Mesenchymal stem cell (in vitro differentiated cells and primary cell): Measurements from ENCODE around the gene SPATA45.

ENCODE experiments used
- DNase-seq: peaks from one replicate; pipeline ENCODE4 v3.0.0-alpha.2; 2013
- H2AFZ ChIP-seq: one replicate; pipeline ENCODE4 v1.6.1; 2013; ENCODE audit warnings: low read depth, mild to moderate bottlenecking, control low read depth, inconsistent platforms, low read length, moderate library complexity
- H2AK5ac ChIP-seq: 2 replicates; pipeline ENCODE4 v1.6.1; 2013; ENCODE audit warnings: low read length, moderate library complexity, mild to moderate bottlenecking, inconsistent platforms; ENCODE audit not compliant: severe bottlenecking
- H2BK120ac ChIP-seq: one replicate; pipeline ENCODE4 v1.6.1; 2013; ENCODE audit warnings: low read depth, mild to moderate bottlenecking, inconsistent platforms, low read length, moderate library complexity
- H2BK12ac ChIP-seq, 2 experiments: one replicate each; pipeline ENCODE4 v1.6.1; 2013; ENCODE audit warnings: inconsistent platforms in 2 of 2, low read length in 2 of 2, mild to moderate bottlenecking in 2 of 2, moderate library complexity in 2 of 2, control low read depth in 1 of 2
- H2BK15ac ChIP-seq: one replicate; pipeline ENCODE4 v1.6.1; 2013; ENCODE audit warnings: mild to moderate bottlenecking, low read depth, inconsistent platforms; ENCODE audit not compliant: poor library complexity, severe bottlenecking
- H2BK5ac ChIP-seq: 2 replicates; pipeline ENCODE4 v1.6.1; 2013; ENCODE audit warnings: low read depth, mild to moderate bottlenecking, low read length, control low read depth, inconsistent platforms; ENCODE audit not compliant: poor library complexity, severe bottlenecking
- H3K14ac ChIP-seq, 2 experiments: one replicate each; pipeline ENCODE4 v1.6.1; 2013; ENCODE audit warnings: inconsistent platforms in 2 of 2, low read length in 2 of 2, control low read depth in 1 of 2, mild to moderate bottlenecking in 1 of 2, moderate library complexity in 1 of 2
- H3K18ac ChIP-seq, 2 experiments: one replicate each; pipeline ENCODE4 v1.6.1; 2013; ENCODE audit warnings: inconsistent platforms in 2 of 2, low read length in 2 of 2, control low read depth in 1 of 2, low read depth in 1 of 2, mild to moderate bottlenecking in 1 of 2
- H3K23ac ChIP-seq, 2 experiments: one replicate each; pipeline ENCODE4 v1.6.1; 2013; ENCODE audit warnings: inconsistent platforms in 2 of 2, low read length in 2 of 2, mild to moderate bottlenecking in 2 of 2, moderate library complexity in 2 of 2, control low read depth in 1 of 2
- H3K27ac ChIP-seq: 2 replicates; pipeline ENCODE4 v1.5.1; 2013; ENCODE audit warnings: mild to moderate bottlenecking, moderate library complexity, low read length, control low read depth, inconsistent platforms; ENCODE audit not compliant: poor library complexity, severe bottlenecking
- H3K27me3 ChIP-seq, 2 experiments: 2 replicates each; pipeline versions ENCODE4 v1.6.1 to v1.7.0; 2013; ENCODE audit warnings: low read length in 2 of 2, mild to moderate bottlenecking in 2 of 2, moderate library complexity in 2 of 2, control low read depth in 1 of 2, inconsistent platforms in 1 of 2; ENCODE audit not compliant: control insufficient read depth in 1 of 2, insufficient read depth in 1 of 2
- H3K36me3 ChIP-seq, 2 experiments: 2 replicates each; pipeline versions ENCODE4 v1.6.1 to v1.7.0; 2013; ENCODE audit warnings: low read length in 2 of 2, control low read depth in 1 of 2, inconsistent platforms in 1 of 2, low read depth in 1 of 2, mild to moderate bottlenecking in 1 of 2; ENCODE audit not compliant: insufficient read depth in 2 of 2, control insufficient read depth in 1 of 2
- H3K4ac ChIP-seq, 2 experiments: one replicate each; pipeline ENCODE4 v1.6.1; 2013; ENCODE audit warnings: inconsistent platforms in 2 of 2, low read length in 2 of 2, mild to moderate bottlenecking in 2 of 2, moderate library complexity in 2 of 2, control low read depth in 1 of 2, low read depth in 1 of 2
- H3K4me1 ChIP-seq: 2 replicates; pipeline ENCODE4 v1.6.1; 2013; ENCODE audit warnings: low read depth, low read length, control low read depth; ENCODE audit not compliant: control insufficient read depth, insufficient read depth
- H3K4me2 ChIP-seq: 2 replicates; pipeline ENCODE4 v1.6.1; 2013; ENCODE audit warnings: low read length, mild to moderate bottlenecking, inconsistent platforms; ENCODE audit not compliant: poor library complexity, severe bottlenecking
- H3K4me3 ChIP-seq, 2 experiments: 2 replicates each; pipeline versions ENCODE4 v1.5.1 to v1.7.0; 2013; ENCODE audit warnings: low read length in 2 of 2, mild to moderate bottlenecking in 2 of 2, control low read depth in 1 of 2, low read depth in 1 of 2; ENCODE audit not compliant: insufficient read depth in 1 of 2
- H3K79me1 ChIP-seq: replicated peaks from 2 replicates; pipeline ENCODE4 v1.6.1; 2013; ENCODE audit warnings: mild to moderate bottlenecking, control low read depth, low read length, inconsistent platforms; ENCODE audit not compliant: poor library complexity, severe bottlenecking
- H3K9ac ChIP-seq: 2 replicates; pipeline ENCODE4 v1.7.0; 2013; ENCODE audit warnings: mild to moderate bottlenecking, low read length, moderate library complexity
- H3K9me3 ChIP-seq: 2 replicates; pipeline ENCODE4 v1.7.0; 2013; ENCODE audit warnings: mild to moderate bottlenecking, low read length; ENCODE audit not compliant: control insufficient read depth
- H4K8ac ChIP-seq: one replicate; pipeline ENCODE4 v1.6.1; 2013; ENCODE audit warnings: inconsistent platforms, mild to moderate bottlenecking, low read length, moderate library complexity
- H4K91ac ChIP-seq: one replicate; pipeline ENCODE4 v1.6.1; 2013; ENCODE audit warnings: mild to moderate bottlenecking, low read length, inconsistent platforms
- WGBS: methylation state at CpG from one replicate; pipeline ENCODE4 v1.1.7; 2013; ENCODE audit warnings: mixed read lengths; 5-methylcytosine and 5-hydroxymethylcytosine counted together

Gene SPATA45

DNA sequence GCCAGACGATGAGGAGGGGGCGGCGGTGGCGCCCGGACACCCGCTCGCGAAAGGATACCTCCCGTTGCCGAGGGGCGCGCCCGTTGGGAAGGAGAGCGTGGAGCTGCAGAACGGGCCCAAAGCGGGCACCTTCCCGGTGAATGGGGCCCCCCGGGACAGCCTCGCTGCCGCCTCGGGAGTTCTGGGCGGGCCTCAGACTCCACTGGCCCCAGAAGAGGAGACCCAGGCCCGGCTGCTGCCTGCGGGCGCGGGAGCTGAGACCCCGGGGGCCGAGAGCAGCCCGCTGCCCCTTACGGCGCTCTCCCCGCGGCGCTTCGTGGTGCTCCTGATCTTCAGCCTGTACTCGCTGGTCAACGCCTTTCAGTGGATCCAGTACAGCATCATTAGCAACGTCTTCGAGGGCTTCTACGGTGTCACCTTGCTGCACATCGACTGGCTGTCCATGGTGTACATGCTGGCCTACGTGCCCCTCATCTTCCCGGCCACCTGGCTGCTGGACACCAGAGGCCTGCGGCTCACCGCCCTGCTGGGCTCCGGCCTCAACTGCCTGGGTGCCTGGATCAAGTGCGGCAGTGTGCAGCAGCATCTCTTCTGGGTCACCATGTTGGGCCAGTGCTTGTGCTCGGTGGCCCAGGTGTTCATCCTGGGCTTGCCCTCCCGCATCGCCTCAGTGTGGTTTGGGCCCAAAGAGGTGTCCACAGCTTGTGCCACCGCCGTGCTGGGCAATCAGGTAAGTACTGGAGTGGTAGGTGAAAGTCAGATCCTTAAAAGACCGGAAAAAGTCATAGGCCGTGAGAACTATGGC is 11.2 kb upstream of the SPATA45 start:
- 3% methylated on average over 50 of the region's 54 CpGs for WGBS

GRCh38 chr1:212857992-212858460 is 10.6 kb upstream of the SPATA45 start, which contains the start of gene FLVCR1:
TSS of gene FLVCR1 (plus strand) at chr1:212858275. CDS start at chr1:212858453, 178 bp downstream.
- peak within 1 kb of the TSS; percentile 1 to 62 for H3K4ac ChIP-seq
- peak within 1 kb of the TSS in 1 of 2 experiments; percentile 50 for H3K23ac ChIP-seq
- peak within 1 kb of the TSS; percentile 83 for H2BK120ac ChIP-seq
- H2AFZ ChIP-seq, result peak within 1 kb of the TSS; percentile 43
- peaks cover 0 to 7% of the 10 kb centered on the region in 2 experiments for H3K36me3 ChIP-seq
- no peaks in the 10 kb centered on the region for H3K9me3 ChIP-seq
- peak within 1 kb of the TSS; percentile 91 to 95 for H3K18ac ChIP-seq
- H2BK5ac ChIP-seq, result peak within 1 kb of the TSS; percentile 87
- peak within 1 kb of the TSS; percentile 82 for H4K91ac ChIP-seq
- H3K27ac ChIP-seq, result peak within 1 kb of the TSS; percentile 95
- H3K14ac ChIP-seq, result peak within 1 kb of the TSS; percentile 73 to 78
- peak within 1 kb of the TSS; percentile 80 to 87 for H3K4me3 ChIP-seq
- peak within 1 kb of the TSS; percentile 85 for H3K9ac ChIP-seq
- H3K4me1 ChIP-seq, result peaks cover 12% of the 10 kb centered on the region
- H2AK5ac ChIP-seq, result peak within 1 kb of the TSS; percentile 43
- H4K8ac ChIP-seq, result peak within 1 kb of the TSS; percentile 89
- peak within 1 kb of the TSS; percentile 90 for H3K4me2 ChIP-seq
- DNase-seq, result peak; percentile 96
- H2BK12ac ChIP-seq, result peak within 1 kb of the TSS; percentile 60 to 61
- 0% methylated on average over 52 of the region's 54 CpGs for WGBS
- H3K27me3 ChIP-seq, result no peaks in the 10 kb centered on the region
- peaks cover 12% of the 10 kb centered on the region for H3K79me1 ChIP-seq
- H2BK15ac ChIP-seq, result peak within 1 kb of the TSS; percentile 86

More for the DNA sequence above, 11.2 kb upstream of the SPATA45 start:
- peak overlapping the region; percentile 84 to 95 for H3K18ac ChIP-seq
- H2BK12ac ChIP-seq, result peak overlapping the region; percentile 60 to 61
- H3K9me3 ChIP-seq, result no peaks in the 10 kb centered on the region
- no peak overlapping the region for H2AK5ac ChIP-seq
- peak overlapping the region; percentile 90 for H3K4me2 ChIP-seq
- H3K27ac ChIP-seq, result no peak overlapping the region
- peak; percentile 62 for DNase-seq
- peak overlapping the region; percentile 11 for H2AFZ ChIP-seq
- H3K14ac ChIP-seq, result peak overlapping the region; percentile 73 to 78
- H3K4ac ChIP-seq, result peak overlapping the region; percentile 1 to 47
- peak overlapping the region; percentile 83 for H2BK120ac ChIP-seq
- peak overlapping the region in 1 of 2 experiments; percentile 9 for H3K23ac ChIP-seq
- H3K9ac ChIP-seq, result peak overlapping the region; percentile 85
- peaks cover 12% of the 10 kb centered on the region for H3K4me1 ChIP-seq
- H3K36me3 ChIP-seq, result peaks cover 0 to 9% of the 10 kb centered on the region in 2 experiments
- peak overlapping the region; percentile 26 for H2BK5ac ChIP-seq
- H3K27me3 ChIP-seq, result no peaks in the 10 kb centered on the region
- peak overlapping the region; percentile 89 for H4K8ac ChIP-seq
- peak overlapping the region; percentile 86 for H2BK15ac ChIP-seq
- peak overlapping the region; percentile 80 to 87 for H3K4me3 ChIP-seq
- H3K79me1 ChIP-seq, result peaks cover 12% of the 10 kb centered on the region
- peak overlapping the region; percentile 82 for H4K91ac ChIP-seq

DNA sequence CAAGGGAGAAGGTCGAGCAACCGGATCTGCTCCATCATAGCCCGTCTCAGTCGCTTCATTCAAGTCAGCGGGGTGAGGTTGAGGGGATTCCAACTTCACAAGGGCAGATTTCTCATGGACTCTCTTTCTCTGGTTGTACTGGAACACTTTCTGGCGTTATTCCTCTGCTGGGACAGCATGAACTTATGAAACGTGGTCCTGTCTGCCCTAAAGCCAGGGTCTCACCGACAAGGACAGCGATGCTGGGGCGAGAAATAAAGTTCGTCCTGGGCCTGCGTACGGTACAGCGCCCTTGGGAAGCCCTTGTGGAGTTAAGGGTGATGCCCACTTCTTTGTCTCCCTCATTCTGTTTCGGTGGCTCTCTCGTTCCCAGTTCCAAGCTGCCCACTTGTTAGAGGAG is 9.3 kb upstream of the SPATA45 start:
- no peak overlapping the region for H2BK5ac ChIP-seq

GRCh38 chr1:212853658-212854057 is 6.2 kb upstream of the SPATA45 start:
- Histone ChIP-seq H3K9ac (no peak overlapping the region), H3K79me1 (peaks cover 5% of the 10 kb centered on the region), H3K23ac (no peak overlapping the region), H2BK15ac (no peak overlapping the region), H2AFZ (no peak overlapping the region), H3K4ac (no peak overlapping the region), H3K4me2 (no peak overlapping the region), H3K4me3 (no peak overlapping the region), H3K4me1 (peaks cover 4% of the 10 kb centered on the region), H3K27ac (no peak overlapping the region), H3K36me3 (no peaks in the 10 kb centered on the region), H3K18ac (no peak overlapping the region), H3K27me3 (no peaks in the 10 kb centered on the region), H2AK5ac (no peak overlapping the region), H2BK120ac (no peak overlapping the region), H2BK5ac (no peak overlapping the region), H4K91ac (no peak overlapping the region), H3K14ac (no peak overlapping the region), H2BK12ac (no peak overlapping the region), H3K9me3 (no peaks in the 10 kb centered on the region), H4K8ac (no peak overlapping the region)
- 90% methylated on average over 4 of the region's 5 CpGs for WGBS
- no peak for DNase-seq

More for the DNA sequence above, 9.3 kb upstream of the SPATA45 start:
- no peak overlapping the region for H3K4me2 ChIP-seq
- no peak overlapping the region for H2AFZ ChIP-seq
- peaks cover 0 to 5% of the 10 kb centered on the region in 2 experiments for H3K36me3 ChIP-seq
- peak overlapping the region; percentile 43 for H2AK5ac ChIP-seq
- peaks cover 12% of the 10 kb centered on the region for H3K4me1 ChIP-seq
- H3K79me1 ChIP-seq, result peaks cover 9% of the 10 kb centered on the region
- no peak overlapping the region for H3K27ac ChIP-seq
- H2BK120ac ChIP-seq, result no peak overlapping the region
- peak overlapping the region in 1 of 2 experiments; percentile 87 for H3K4me3 ChIP-seq
- H2BK12ac ChIP-seq, result peak overlapping the region in 1 of 2 experiments; percentile 18
- no peak overlapping the region for H4K91ac ChIP-seq
- H2BK15ac ChIP-seq, result no peak overlapping the region
- DNase-seq, result no peak
- 92% methylated on average over 16 of the region's 16 CpGs for WGBS
- no peak overlapping the region for H3K18ac ChIP-seq
- H3K27me3 ChIP-seq, result no peaks in the 10 kb centered on the region
- no peak overlapping the region for H3K4ac ChIP-seq
- H3K14ac ChIP-seq, result no peak overlapping the region
- peak overlapping the region; percentile 85 for H3K9ac ChIP-seq
- H3K9me3 ChIP-seq, result no peaks in the 10 kb centered on the region
- H3K23ac ChIP-seq, result no peak overlapping the region
- H4K8ac ChIP-seq, result peak overlapping the region; percentile 89
